Smooth muscle cell (in vitro differentiated cells): ENCODE data around the gene ECE2. TPM values are rescaled to one million over a fixed set of nuclear protein-coding genes. Genes with fewer than 3 reads are reported as not detected.

Source experiments
- DNase-seq: peaks from one replicate; lab custom pipeline; 2025; ENCODE audit not compliant: unreplicated experiment; lab: John Stamatoyannopoulos, UW
- H2AFZ ChIP-seq: fragments of 200-600 bp; sonication (generic); 2 replicates; pipeline ENCODE4 v1.6.0; 2016; ENCODE audit warnings: antibody characterized with exemption, low read depth, mild to moderate bottlenecking
- H3F3A ChIP-seq: fragments of 200-600 bp; sonication (generic); 2 replicates; pipeline ENCODE4 v1.6.0; 2017; ENCODE audit warnings: antibody characterized with exemption, low read depth
- H3K27ac ChIP-seq: fragments of 200-600 bp; sonication (generic); 2 replicates; pipeline ENCODE4 v1.5.1; 2016; ENCODE audit warnings: low read depth, mild to moderate bottlenecking
- H3K27me3 ChIP-seq: fragments of 200-600 bp; sonication (generic); 2 replicates; pipeline ENCODE4 v1.6.1; 2016; ENCODE audit warnings: low read depth, mild to moderate bottlenecking
- H3K36me3 ChIP-seq: fragments of 200-600 bp; sonication (generic); 2 replicates; pipeline ENCODE4 v1.5.1; 2016; ENCODE audit warnings: low read depth
- H3K4me1 ChIP-seq: fragments of 200-600 bp; sonication (generic); 2 replicates; pipeline ENCODE4 v1.5.1; 2016; ENCODE audit warnings: low read depth
- H3K4me2 ChIP-seq: fragments of 200-600 bp; sonication (generic); 2 replicates; pipeline ENCODE4 v1.6.0; 2016; ENCODE audit warnings: mild to moderate bottlenecking
- H3K4me3 ChIP-seq: fragments of 200-600 bp; sonication (generic); 2 replicates; pipeline ENCODE4 v1.5.1; 2016; ENCODE audit warnings: mild to moderate bottlenecking
- H3K79me2 ChIP-seq: fragments of 200-600 bp; sonication (generic); 2 replicates; pipeline ENCODE4 v1.6.0; 2016; ENCODE audit warnings: low read depth, mild to moderate bottlenecking
- H3K9ac ChIP-seq: fragments of 200-600 bp; sonication (generic); 2 replicates; pipeline ENCODE4 v1.6.0; 2016; ENCODE audit warnings: low read depth
- H3K9me3 ChIP-seq: fragments of 200-600 bp; sonication (generic); replicated peaks from 2 replicates; pipeline ENCODE4 v1.5.1; 2016; ENCODE audit warnings: low read depth
- H4K20me1 ChIP-seq: fragments of 200-600 bp; sonication (generic); 2 replicates; pipeline ENCODE4 v1.6.0; 2016; ENCODE audit warnings: low read depth
- whole genome bisulfite sequencing: methylation state at CpG from one replicate; pipeline ENCODE4 v1.1.7; 2016; ENCODE audit warnings: low lambda C conversion rate; 5-methylcytosine and 5-hydroxymethylcytosine counted together
- polyA plus RNA-seq: library from polyadenylated mRNA; unstranded; fragments of >200 nt; fragmentation: Nextera tagmentation; extraction: Ambion mirVana; gene quantifications from 2 replicates; pipeline ENCODE4 v1.2.1, GENCODE V29; 2016
- total RNA-seq: library from RNA; depleted of rRNA; stranded (reverse); fragments of >200 nt; gene quantifications from 2 replicates; pipeline ENCODE4 v1.2.3, GENCODE V29; 2014
- TF ChIP-seq, protein P1 (sequence below): fragments of 200-600 bp; sonication (generic); IDR thresholded peaks from 2 replicates; pipeline ENCODE4 v1.5.1; 2017; ENCODE audit warnings: borderline replicate concordance, mild to moderate bottlenecking, antibody characterized with exemption; ENCODE audit not compliant: insufficient read depth, poor library complexity, severe bottlenecking

ECE2 gene
- total and polyA plus RNA-seq, 2 experiments from 2014 or later, result not detected

DNA sequence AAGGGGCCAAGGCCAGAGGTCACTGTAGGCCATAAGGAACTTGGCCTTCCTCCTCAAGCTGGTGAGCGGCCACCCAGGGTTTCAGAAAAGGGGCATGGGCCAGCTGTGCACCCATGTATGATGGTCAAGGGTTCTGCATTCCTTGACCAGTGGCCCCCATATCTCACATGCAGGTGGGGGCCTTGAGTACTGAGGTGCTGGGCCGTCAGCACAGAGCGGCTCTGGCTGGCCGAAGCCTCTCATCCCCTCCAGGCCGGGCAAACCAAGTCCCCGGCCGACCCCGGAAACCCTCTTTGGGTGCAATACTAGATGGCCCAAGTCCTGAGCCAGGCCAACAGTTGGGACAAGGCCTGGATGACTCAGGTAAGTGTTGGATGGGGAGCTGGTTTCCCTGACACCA, 36.6 kb upstream of the ECE2 start:
- Histone ChIP-seq H3K9ac (no peak overlapping the region), H3K27ac (no peak overlapping the region), H3K79me2 (no peaks in the 10 kb centered on the region), H3K4me3 (no peak overlapping the region), H4K20me1 (peaks cover 27% of the 10 kb centered on the region), H2AFZ (no peak overlapping the region), H3K27me3 (peaks cover 7% of the 10 kb centered on the region), H3K36me3 (no peaks in the 10 kb centered on the region), H3F3A (no peaks in the 10 kb centered on the region), H3K4me2 (no peak overlapping the region), H3K4me1 (no peaks in the 10 kb centered on the region), H3K9me3 (no peaks in the 10 kb centered on the region)
- WGBS, result 98% methylated on average over 6 of the region's 8 CpGs
- TF ChIP-seq, protein P1, sequence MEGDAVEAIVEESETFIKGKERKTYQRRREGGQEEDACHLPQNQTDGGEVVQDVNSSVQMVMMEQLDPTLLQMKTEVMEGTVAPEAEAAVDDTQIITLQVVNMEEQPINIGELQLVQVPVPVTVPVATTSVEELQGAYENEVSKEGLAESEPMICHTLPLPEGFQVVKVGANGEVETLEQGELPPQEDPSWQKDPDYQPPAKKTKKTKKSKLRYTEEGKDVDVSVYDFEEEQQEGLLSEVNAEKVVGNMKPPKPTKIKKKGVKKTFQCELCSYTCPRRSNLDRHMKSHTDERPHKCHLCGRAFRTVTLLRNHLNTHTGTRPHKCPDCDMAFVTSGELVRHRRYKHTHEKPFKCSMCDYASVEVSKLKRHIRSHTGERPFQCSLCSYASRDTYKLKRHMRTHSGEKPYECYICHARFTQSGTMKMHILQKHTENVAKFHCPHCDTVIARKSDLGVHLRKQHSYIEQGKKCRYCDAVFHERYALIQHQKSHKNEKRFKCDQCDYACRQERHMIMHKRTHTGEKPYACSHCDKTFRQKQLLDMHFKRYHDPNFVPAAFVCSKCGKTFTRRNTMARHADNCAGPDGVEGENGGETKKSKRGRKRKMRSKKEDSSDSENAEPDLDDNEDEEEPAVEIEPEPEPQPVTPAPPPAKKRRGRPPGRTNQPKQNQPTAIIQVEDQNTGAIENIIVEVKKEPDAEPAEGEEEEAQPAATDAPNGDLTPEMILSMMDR, result no peak
- no peak for DNase-seq

GRCh38 chr3:184239708-184240107, 36.1 kb upstream of the ECE2 start:
- no peak for DNase-seq
- Histone ChIP-seq H3K79me2 (no peaks in the 10 kb centered on the region), H3K4me3 (no peak overlapping the region), H3F3A (no peaks in the 10 kb centered on the region), H4K20me1 (peaks cover 27% of the 10 kb centered on the region), H3K9ac (no peak overlapping the region), H3K4me2 (no peak overlapping the region), H3K27ac (no peak overlapping the region), H3K36me3 (no peaks in the 10 kb centered on the region), H2AFZ (no peak overlapping the region), H3K27me3 (peaks cover 4% of the 10 kb centered on the region), H3K9me3 (no peaks in the 10 kb centered on the region), H3K4me1 (no peaks in the 10 kb centered on the region)
- TF ChIP-seq, protein P1, result no peak
- 89% methylated on average over 7 of the region's 7 CpGs for WGBS

DNA sequence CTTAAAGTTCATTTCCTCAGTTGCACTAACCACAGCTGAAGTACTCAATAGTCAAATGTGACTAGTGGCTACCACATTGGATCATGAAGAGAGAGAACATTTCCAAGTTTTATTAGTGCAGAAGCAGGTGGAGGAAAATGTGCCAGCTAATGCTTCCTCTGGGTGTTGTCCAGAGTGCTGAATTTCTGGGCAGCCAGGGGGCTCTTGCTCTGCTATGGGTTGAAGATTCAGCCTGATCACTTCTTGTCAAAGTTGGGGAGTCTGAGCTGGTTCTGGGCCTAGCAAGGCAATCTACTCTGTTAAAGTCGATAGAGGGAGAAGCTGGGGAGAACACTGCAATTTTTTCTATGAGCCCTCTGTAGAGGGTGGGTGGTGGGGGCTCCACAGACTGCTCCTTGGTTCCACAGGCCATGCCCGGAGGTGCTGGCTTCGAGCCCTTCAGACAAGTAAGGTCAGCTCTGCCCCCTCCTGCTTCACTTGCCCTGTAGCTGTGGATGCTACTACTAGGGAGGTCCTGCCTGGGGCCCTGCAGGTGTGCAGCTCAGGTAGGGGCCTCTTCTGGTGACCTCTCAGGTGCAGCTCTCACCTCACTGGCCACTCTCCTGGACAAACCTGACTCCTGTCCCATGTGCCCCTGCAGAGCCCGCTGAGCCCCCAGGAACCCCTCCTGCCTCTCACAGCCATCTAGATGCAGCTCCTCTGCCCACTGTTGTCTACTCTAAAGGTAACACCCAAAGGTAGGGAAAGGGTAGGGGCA, 35.3 kb upstream of the ECE2 start:
- Histone ChIP-seq H3K27ac (no peak overlapping the region), H3K4me2 (no peak overlapping the region), H3K9ac (no peak overlapping the region), H2AFZ (no peak overlapping the region), H3K9me3 (no peaks in the 10 kb centered on the region), H3K79me2 (no peaks in the 10 kb centered on the region), H3K4me1 (no peaks in the 10 kb centered on the region), H4K20me1 (peaks cover 27% of the 10 kb centered on the region), H3K36me3 (no peaks in the 10 kb centered on the region), H3K27me3 (no peaks in the 10 kb centered on the region), H3K4me3 (no peak overlapping the region), H3F3A (no peaks in the 10 kb centered on the region)
- TF ChIP-seq, protein P1, result no peak
- WGBS, result 81% methylated on average over 4 of the region's 4 CpGs
- no peak for DNase-seq

DNA sequence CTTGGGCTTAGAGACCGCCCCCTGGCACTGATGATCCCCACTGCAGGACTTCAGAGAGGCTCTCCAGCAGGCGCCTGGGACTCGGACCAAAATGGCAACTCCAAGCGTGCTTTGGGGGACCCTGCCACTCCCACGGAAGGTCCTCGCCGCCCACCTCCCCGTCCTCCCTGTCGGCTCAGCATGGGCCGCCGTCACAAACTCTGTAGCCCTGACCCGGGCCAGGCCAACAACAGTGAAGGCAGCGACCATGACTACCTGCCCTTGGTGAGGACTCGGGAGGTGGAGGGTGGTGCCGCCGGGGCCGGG, 34.7 kb upstream of the ECE2 start:
- Histone ChIP-seq H3K9ac (no peak overlapping the region), H3K79me2 (no peaks in the 10 kb centered on the region), H3K4me3 (no peak overlapping the region), H4K20me1 (peaks cover 27% of the 10 kb centered on the region), H3K9me3 (no peaks in the 10 kb centered on the region), H3K4me1 (no peaks in the 10 kb centered on the region), H3K27me3 (no peaks in the 10 kb centered on the region), H3K36me3 (no peaks in the 10 kb centered on the region), H3K27ac (no peak overlapping the region), H2AFZ (no peak overlapping the region), H3K4me2 (no peak overlapping the region), H3F3A (no peaks in the 10 kb centered on the region)
- no peak for DNase-seq
- 72% methylated on average over 17 of the region's 17 CpGs for WGBS
- TF ChIP-seq, protein P1, result no peak
